HepG2 (cell line): Measurements from ENCODE around the gene LITAF. TPM values are rescaled to one million over a fixed set of nuclear protein-coding genes. Genes with fewer than 3 reads are reported as not detected.
A peak's percentile ranks its signal among the peaks of the same experiment; 100 is the strongest.

Source experiments
- ARNTL ChIP-seq: sonication (generic); formaldehyde crosslinking; IDR thresholded peaks from 2 replicates; pipeline ENCODE4 v1.4.0; 2020; ENCODE audit warnings: mild to moderate bottlenecking, missing genetic modification reagents
- FOSL1 ChIP-seq: sonication (generic); formaldehyde crosslinking; IDR thresholded peaks from 2 replicates; pipeline ENCODE4 v1.9.0; 2021; ENCODE audit warnings: missing genetic modification reagents, borderline replicate concordance
- HES4 ChIP-seq: sonication (generic); formaldehyde crosslinking; IDR thresholded peaks from 2 replicates; pipeline ENCODE4 v1.9.0; 2021; ENCODE audit warnings: mild to moderate bottlenecking, missing genetic modification reagents, borderline replicate concordance
- HOXA7 ChIP-seq: sonication (generic); formaldehyde crosslinking; IDR thresholded peaks from 2 replicates; pipeline ENCODE4 v1.8.1; 2022; ENCODE audit warnings: mild to moderate bottlenecking, missing genetic modification reagents, moderate library complexity
- NRL ChIP-seq: sonication (generic); formaldehyde crosslinking; IDR thresholded peaks from 2 replicates; pipeline ENCODE4 v1.5.0; 2020; ENCODE audit warnings: missing genetic modification reagents, mild to moderate bottlenecking, moderate library complexity, borderline replicate concordance
- SIN3B ChIP-seq: fragments of 150-350 bp; IDR thresholded peaks from 2 replicates; pipeline ENCODE4 v1.6.1; 2014; ENCODE audit warnings: low read length
- STAT5B ChIP-seq: sonication (generic); formaldehyde crosslinking; IDR thresholded peaks from 2 replicates; pipeline ENCODE4 v1.4.0; 2020; ENCODE audit warnings: missing genetic modification reagents
- THYN1 ChIP-seq: sonication (generic); formaldehyde crosslinking; IDR thresholded peaks from 2 replicates; pipeline ENCODE4 v1.8.1; 2023; ENCODE audit warnings: low read depth, mild to moderate bottlenecking, moderate library complexity, missing genetic modification reagents, borderline replicate concordance
- XRCC5 ChIP-seq: fragments of 200-400 bp; formaldehyde crosslinking; optimal IDR thresholded peaks from 2 replicates; pipeline ENCODE3; 2017; ENCODE audit warnings: mild to moderate bottlenecking, low read length
- ZBTB42 ChIP-seq: sonication (generic); formaldehyde crosslinking; IDR thresholded peaks from 2 replicates; pipeline ENCODE4 v1.5.0; 2020; ENCODE audit warnings: mild to moderate bottlenecking, missing genetic modification reagents
- ZFP37 ChIP-seq: sonication (generic); formaldehyde crosslinking; IDR thresholded peaks from 2 replicates; pipeline ENCODE4 v1.4.0; 2020; ENCODE audit warnings: missing genetic modification reagents, borderline replicate concordance
- ZNF205 ChIP-seq: IDR thresholded peaks from 2 replicates; pipeline ENCODE4 v1.6.1; 2018; ENCODE audit warnings: missing biosample characterization, missing genetic modification reagents
- ZNF264 ChIP-seq: sonication (generic); formaldehyde crosslinking; IDR thresholded peaks from 2 replicates; pipeline ENCODE4 v1.4.0; 2020; ENCODE audit warnings: missing genetic modification reagents
- ZNF331 ChIP-seq: sonication (generic); formaldehyde crosslinking; IDR thresholded peaks from 2 replicates; pipeline ENCODE4 v1.4.0; 2020; ENCODE audit warnings: missing genetic modification reagents
- ZNF34 ChIP-seq: sonication (generic); formaldehyde crosslinking; IDR thresholded peaks from 2 replicates; pipeline ENCODE4 v1.4.0; 2020; ENCODE audit warnings: mild to moderate bottlenecking, missing genetic modification reagents, borderline replicate concordance
- ZNF569 ChIP-seq: sonication (generic); formaldehyde crosslinking; IDR thresholded peaks from 2 replicates; pipeline ENCODE4 v1.5.0; 2020; ENCODE audit warnings: mild to moderate bottlenecking, missing genetic modification reagents, moderate library complexity, borderline replicate concordance
- ZNF713 ChIP-seq: sonication (generic); formaldehyde crosslinking; IDR thresholded peaks from 2 replicates; pipeline ENCODE4 v1.4.0; 2020; ENCODE audit warnings: mild to moderate bottlenecking, missing genetic modification reagents
- ZNF841 ChIP-seq: sonication (generic); formaldehyde crosslinking; IDR thresholded peaks from 2 replicates; pipeline ENCODE4 v1.8.1; 2023; ENCODE audit warnings: missing genetic modification reagents, borderline replicate concordance
- ZSCAN21 ChIP-seq: sonication (generic); formaldehyde crosslinking; IDR thresholded peaks from 2 replicates; pipeline ENCODE4 v1.8.0; 2022; ENCODE audit warnings: mild to moderate bottlenecking, missing genetic modification reagents, moderate library complexity, borderline replicate concordance
- ZSCAN31 ChIP-seq: sonication (generic); formaldehyde crosslinking; IDR thresholded peaks from 2 replicates; pipeline ENCODE4 v1.5.0; 2020; ENCODE audit warnings: low read depth, mild to moderate bottlenecking, missing genetic modification reagents
- polyA plus RNA-seq, 8 experiments: library from polyadenylated mRNA; depleted of rRNA in 3 of 8; stranded (reverse) in 7 of 8; unstranded in 1 of 8; fragments of >200 nt; fragmentation: Illumina TruSeq in 4 of 8; extraction: Trizol in 4 of 8; gene quantifications; 2 replicates each; pipeline versions ENCODE4 v1.2.1 to v1.2.3, GENCODE V29; 2011 to 2016; ENCODE audit warnings: low read depth in 4 of 8, missing spikeins in 1 of 8, mixed read lengths in 1 of 8; ENCODE audit not compliant: insufficient read depth in 1 of 8
- total RNA-seq, 5 experiments: library from RNA; depleted of rRNA; stranded (reverse); fragments of >200 nt; fragmentation: Illumina TruSeq; extraction: Trizol; gene quantifications; 2 replicates each; pipeline ENCODE4 v1.2.3, GENCODE V29; 2016; ENCODE audit warnings: low read depth in 1 of 5
- TF ChIP-seq, protein P1 (sequence below): sonication (generic); formaldehyde crosslinking; IDR thresholded peaks from 2 replicates; pipeline ENCODE4 v1.8.0; 2022; ENCODE audit warnings: missing genetic modification reagents, low read depth, mild to moderate bottlenecking, borderline replicate concordance
- TF ChIP-seq, protein P2 (sequence below): IDR thresholded peaks from 2 replicates; pipeline ENCODE4 v1.6.1; 2016
- TF ChIP-seq, protein P3 (sequence below): IDR thresholded peaks from 2 replicates; pipeline ENCODE4 v1.6.1; 2016; ENCODE audit warnings: mild to moderate bottlenecking, missing biosample characterization, missing genetic modification reagents
- TF ChIP-seq, protein P4 (sequence below): sonication (generic); formaldehyde crosslinking; IDR thresholded peaks from 2 replicates; pipeline ENCODE4 v1.4.0; 2020; ENCODE audit warnings: missing genetic modification reagents, borderline replicate concordance

The LITAF gene
- total and polyA plus RNA-seq, 2 of the 13 experiments (the other 11 are each of a cell fraction or from before 2014, with no cell fraction given): 80.1 to 141 TPM

- TF ChIP-seq, protein P1, sequence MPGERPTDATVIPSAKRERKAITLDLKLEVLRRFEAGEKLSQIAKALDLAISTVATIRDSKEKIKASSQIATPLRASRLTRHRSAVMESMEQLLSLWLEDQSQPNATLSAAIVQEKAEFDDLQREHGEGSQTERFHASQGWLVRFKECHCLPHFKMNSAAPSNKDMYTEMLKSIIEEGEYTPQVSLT (CRISPR knock-in tag): no peak
- TF ChIP-seq, protein P2, sequence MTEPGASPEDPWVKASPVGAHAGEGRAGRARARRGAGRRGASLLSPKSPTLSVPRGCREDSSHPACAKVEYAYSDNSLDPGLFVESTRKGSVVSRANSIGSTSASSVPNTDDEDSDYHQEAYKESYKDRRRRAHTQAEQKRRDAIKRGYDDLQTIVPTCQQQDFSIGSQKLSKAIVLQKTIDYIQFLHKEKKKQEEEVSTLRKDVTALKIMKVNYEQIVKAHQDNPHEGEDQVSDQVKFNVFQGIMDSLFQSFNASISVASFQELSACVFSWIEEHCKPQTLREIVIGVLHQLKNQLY (CRISPR knock-in tag): no peak
- TF ChIP-seq, protein P3, sequence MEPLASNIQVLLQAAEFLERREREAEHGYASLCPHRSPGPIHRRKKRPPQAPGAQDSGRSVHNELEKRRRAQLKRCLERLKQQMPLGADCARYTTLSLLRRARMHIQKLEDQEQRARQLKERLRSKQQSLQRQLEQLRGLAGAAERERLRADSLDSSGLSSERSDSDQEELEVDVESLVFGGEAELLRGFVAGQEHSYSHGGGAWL (CRISPR knock-in tag): no peak; the same call in 1 of the 2 replicates
- TF ChIP-seq ZNF205 (CRISPR knock-in tag) (peak; percentile 74; the same call in 1 of the 2 replicates), ZSCAN21 (CRISPR knock-in tag) (peak; percentile 39; the same call in 1 of the 2 replicates), ZNF34 (0 out of 2 replicates have a peak, but pooled peaks have one; percentile 36), ZFP37 (CRISPR knock-in tag) (no peak), SIN3B (no peak), ARNTL (CRISPR knock-in tag) (no peak; the same call in 1 of the 2 replicates), NRL (CRISPR knock-in tag) (no peak), STAT5B (0 out of 2 replicates have a peak, but pooled peaks have one; percentile 39), THYN1 (no peak), ZNF264 (peak; percentile 66; the same call in 1 of the 2 replicates), HES4 (CRISPR knock-in tag) (no peak), ZNF569 (CRISPR knock-in tag) (no peak), HOXA7 (CRISPR knock-in tag) (no peak), ZNF841 (CRISPR knock-in tag) (no peak), ZBTB42 (CRISPR knock-in tag) (no peak), ZNF713 (CRISPR knock-in tag) (no peak), ZNF331 (CRISPR knock-in tag) (peak; percentile 73), XRCC5 (peak; percentile 34), ZSCAN31 (CRISPR knock-in tag) (0 out of 2 replicates have a peak, but pooled peaks have one; percentile 55), FOSL1 (CRISPR knock-in tag) (peak; percentile 93)
- TF ChIP-seq, protein P4, sequence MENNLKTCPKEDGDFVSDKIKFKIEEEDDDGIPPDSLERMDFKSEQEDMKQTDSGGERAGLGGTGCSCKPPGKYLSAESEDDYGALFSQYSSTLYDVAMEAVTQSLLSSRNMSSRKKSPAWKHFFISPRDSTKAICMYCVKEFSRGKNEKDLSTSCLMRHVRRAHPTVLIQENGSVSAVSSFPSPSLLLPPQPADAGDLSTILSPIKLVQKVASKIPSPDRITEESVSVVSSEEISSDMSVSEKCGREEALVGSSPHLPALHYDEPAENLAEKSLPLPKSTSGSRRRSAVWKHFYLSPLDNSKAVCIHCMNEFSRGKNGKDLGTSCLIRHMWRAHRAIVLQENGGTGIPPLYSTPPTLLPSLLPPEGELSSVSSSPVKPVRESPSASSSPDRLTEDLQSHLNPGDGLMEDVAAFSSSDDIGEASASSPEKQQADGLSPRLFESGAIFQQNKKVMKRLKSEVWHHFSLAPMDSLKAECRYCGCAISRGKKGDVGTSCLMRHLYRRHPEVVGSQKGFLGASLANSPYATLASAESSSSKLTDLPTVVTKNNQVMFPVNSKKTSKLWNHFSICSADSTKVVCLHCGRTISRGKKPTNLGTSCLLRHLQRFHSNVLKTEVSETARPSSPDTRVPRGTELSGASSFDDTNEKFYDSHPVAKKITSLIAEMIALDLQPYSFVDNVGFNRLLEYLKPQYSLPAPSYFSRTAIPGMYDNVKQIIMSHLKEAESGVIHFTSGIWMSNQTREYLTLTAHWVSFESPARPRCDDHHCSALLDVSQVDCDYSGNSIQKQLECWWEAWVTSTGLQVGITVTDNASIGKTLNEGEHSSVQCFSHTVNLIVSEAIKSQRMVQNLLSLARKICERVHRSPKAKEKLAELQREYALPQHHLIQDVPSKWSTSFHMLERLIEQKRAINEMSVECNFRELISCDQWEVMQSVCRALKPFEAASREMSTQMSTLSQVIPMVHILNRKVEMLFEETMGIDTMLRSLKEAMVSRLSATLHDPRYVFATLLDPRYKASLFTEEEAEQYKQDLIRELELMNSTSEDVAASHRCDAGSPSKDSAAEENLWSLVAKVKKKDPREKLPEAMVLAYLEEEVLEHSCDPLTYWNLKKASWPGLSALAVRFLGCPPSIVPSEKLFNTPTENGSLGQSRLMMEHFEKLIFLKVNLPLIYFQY (CRISPR knock-in tag): peak; percentile 57; the same call in 1 of the 2 replicates
These were observed 26.9 kb upstream of the LITAF start (continued) for GRCh38 chr16:11613381-11614303.
